Tibial nerve (tissue), 4 donors: Measurements from ENCODE around the gene TRIM66.

Source experiments
- EP300 ChIP-seq, 2 donors: sonication (generic); formaldehyde crosslinking; IDR thresholded peaks; one replicate each; pipeline ENCODE4 v1.6.1; 2017; ENCODE audit warnings: antibody characterized with exemption in 2 of 2, mild to moderate bottlenecking in 1 of 2
- POLR2A ChIP-seq, 2 donors: fragments of 450-650 bp; IDR thresholded peaks; one replicate each; pipeline ENCODE4 v1.6.1; 2017; ENCODE audit warnings: antibody characterized with exemption in 2 of 2, mild to moderate bottlenecking in 2 of 2, moderate library complexity in 2 of 2
- TF ChIP-seq, protein P1 (sequence below), 5 experiments: fragments of 200-600 bp in 3 of 5; fragments of 450-650 bp in 2 of 5; sonication (generic) in 3 of 5; IDR thresholded peaks; one replicate each; pipeline ENCODE4 v1.5.1; 2016 to 2019; ENCODE audit warnings: antibody characterized with exemption in 5 of 5, mild to moderate bottlenecking in 3 of 5, moderate library complexity in 2 of 5

DNA sequence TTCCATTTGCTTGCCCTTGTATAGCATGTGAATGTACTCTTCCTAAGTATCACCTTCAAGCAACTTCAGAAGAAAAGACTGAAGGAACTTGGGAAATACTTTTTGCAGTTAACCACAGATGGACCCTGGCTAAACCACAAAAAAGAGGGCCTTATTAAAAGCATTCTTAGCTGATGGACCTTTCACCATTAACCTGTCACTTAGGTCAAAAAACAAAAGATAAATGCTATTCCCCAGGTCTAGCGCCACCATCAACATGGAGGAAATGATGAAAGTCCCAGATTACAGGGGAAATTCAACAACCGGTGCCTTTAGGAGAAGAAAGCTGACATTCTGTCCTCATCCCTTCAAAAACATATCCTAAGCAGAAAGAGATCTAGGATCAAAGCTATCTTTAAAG, 117.9 kb downstream of the TRIM66 start:
- TF ChIP-seq, protein P1, sequence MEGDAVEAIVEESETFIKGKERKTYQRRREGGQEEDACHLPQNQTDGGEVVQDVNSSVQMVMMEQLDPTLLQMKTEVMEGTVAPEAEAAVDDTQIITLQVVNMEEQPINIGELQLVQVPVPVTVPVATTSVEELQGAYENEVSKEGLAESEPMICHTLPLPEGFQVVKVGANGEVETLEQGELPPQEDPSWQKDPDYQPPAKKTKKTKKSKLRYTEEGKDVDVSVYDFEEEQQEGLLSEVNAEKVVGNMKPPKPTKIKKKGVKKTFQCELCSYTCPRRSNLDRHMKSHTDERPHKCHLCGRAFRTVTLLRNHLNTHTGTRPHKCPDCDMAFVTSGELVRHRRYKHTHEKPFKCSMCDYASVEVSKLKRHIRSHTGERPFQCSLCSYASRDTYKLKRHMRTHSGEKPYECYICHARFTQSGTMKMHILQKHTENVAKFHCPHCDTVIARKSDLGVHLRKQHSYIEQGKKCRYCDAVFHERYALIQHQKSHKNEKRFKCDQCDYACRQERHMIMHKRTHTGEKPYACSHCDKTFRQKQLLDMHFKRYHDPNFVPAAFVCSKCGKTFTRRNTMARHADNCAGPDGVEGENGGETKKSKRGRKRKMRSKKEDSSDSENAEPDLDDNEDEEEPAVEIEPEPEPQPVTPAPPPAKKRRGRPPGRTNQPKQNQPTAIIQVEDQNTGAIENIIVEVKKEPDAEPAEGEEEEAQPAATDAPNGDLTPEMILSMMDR (IDR thresholded peaks at IDR 0.05) = no peak
- TF ChIP-seq POLR2A (IDR thresholded peaks at IDR 0.05) (no peak), EP300 (IDR thresholded peaks at IDR 0.05) (no peak)
